Measurements from ENCODE around the gene RBBP8NL. TPM values are rescaled to one million over a fixed set of nuclear protein-coding genes. Genes with fewer than 3 reads are reported as not detected.

Gene RBBP8NL
- total and polyA plus RNA-seq, 2 experiments from 2014 or later = 0.10 to 1.1 TPM

DNA sequence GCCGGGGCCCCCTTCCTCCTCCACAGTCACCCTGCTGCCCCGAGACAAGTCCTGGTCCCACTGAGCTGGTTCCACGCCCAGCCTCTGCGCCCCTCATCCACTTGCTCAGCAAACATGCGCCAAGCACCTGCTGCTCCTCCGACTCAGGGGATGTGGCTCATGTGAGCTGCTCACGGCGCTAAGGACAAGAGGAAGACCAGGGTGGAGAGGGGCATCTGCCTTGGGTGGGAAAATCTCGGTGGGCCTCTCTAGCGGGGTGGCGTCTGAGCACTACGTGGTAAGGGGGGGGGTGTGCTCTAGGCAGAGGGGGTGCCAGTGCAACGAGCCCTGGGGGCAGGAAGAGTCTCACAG, 64.8 kb downstream of the RBBP8NL start:
- peak overlapping the region; percentile 99 for H3K27ac ChIP-seq (ENCODE audit: low read depth)
- DNase-seq (ENCODE audit: low spot score) = no peak
- peak overlapping the region; percentile 94 for H3K27ac Mint-ChIP-seq
- H3K9me2 ChIP-seq (ENCODE audit: insufficient read depth) = no peaks in the 10 kb centered on the region
- H3K27me3 ChIP-seq (ENCODE audit: insufficient read depth) = no peaks in the 10 kb centered on the region
- peaks cover 18% of the 10 kb centered on the region for H3K27me3 Mint-ChIP-seq (ENCODE audit: insufficient read depth, low read depth, poor library complexity)
- no peaks in the 10 kb centered on the region for H3K36me3 ChIP-seq (ENCODE audit: insufficient read depth)
- peaks cover 47% of the 10 kb centered on the region for H3K4me1 ChIP-seq (ENCODE audit: insufficient read depth)
- peaks cover 82% of the 10 kb centered on the region for H3K79me2 ChIP-seq (replicated peaks; ENCODE audit: insufficient read depth)
- TF ChIP-seq ETS1 (IDR thresholded peaks at IDR 0.05) (no peak), EZH2 (IDR thresholded peaks at IDR 0.05; ENCODE audit: low read depth, unreplicated experiment) (no peak), JUNB (IDR thresholded peaks at IDR 0.05; ENCODE audit: unreplicated experiment) (no peak), REST (IDR thresholded peaks at IDR 0.05; ENCODE audit: unreplicated experiment) (no peak), CREB1 (CRISPR knock-in tag; IDR thresholded peaks at IDR 0.05; ENCODE audit: low read depth) (no peak), ZNF114 (CRISPR knock-in tag; IDR thresholded peaks at IDR 0.05) (no peak), ZNF331 (CRISPR knock-in tag; IDR thresholded peaks at IDR 0.05; ENCODE audit: low read depth) (no peak), NANOG (IDR thresholded peaks at IDR 0.05; ENCODE audit: borderline replicate concordance) (no peak), POLR2AphosphoS5 (IDR thresholded peaks at IDR 0.05; ENCODE audit: low read depth) (no peak), EZH2phosphoT487 (IDR thresholded peaks at IDR 0.05; ENCODE audit: unreplicated experiment) (no peak)
- TF ChIP-seq, protein P1, sequence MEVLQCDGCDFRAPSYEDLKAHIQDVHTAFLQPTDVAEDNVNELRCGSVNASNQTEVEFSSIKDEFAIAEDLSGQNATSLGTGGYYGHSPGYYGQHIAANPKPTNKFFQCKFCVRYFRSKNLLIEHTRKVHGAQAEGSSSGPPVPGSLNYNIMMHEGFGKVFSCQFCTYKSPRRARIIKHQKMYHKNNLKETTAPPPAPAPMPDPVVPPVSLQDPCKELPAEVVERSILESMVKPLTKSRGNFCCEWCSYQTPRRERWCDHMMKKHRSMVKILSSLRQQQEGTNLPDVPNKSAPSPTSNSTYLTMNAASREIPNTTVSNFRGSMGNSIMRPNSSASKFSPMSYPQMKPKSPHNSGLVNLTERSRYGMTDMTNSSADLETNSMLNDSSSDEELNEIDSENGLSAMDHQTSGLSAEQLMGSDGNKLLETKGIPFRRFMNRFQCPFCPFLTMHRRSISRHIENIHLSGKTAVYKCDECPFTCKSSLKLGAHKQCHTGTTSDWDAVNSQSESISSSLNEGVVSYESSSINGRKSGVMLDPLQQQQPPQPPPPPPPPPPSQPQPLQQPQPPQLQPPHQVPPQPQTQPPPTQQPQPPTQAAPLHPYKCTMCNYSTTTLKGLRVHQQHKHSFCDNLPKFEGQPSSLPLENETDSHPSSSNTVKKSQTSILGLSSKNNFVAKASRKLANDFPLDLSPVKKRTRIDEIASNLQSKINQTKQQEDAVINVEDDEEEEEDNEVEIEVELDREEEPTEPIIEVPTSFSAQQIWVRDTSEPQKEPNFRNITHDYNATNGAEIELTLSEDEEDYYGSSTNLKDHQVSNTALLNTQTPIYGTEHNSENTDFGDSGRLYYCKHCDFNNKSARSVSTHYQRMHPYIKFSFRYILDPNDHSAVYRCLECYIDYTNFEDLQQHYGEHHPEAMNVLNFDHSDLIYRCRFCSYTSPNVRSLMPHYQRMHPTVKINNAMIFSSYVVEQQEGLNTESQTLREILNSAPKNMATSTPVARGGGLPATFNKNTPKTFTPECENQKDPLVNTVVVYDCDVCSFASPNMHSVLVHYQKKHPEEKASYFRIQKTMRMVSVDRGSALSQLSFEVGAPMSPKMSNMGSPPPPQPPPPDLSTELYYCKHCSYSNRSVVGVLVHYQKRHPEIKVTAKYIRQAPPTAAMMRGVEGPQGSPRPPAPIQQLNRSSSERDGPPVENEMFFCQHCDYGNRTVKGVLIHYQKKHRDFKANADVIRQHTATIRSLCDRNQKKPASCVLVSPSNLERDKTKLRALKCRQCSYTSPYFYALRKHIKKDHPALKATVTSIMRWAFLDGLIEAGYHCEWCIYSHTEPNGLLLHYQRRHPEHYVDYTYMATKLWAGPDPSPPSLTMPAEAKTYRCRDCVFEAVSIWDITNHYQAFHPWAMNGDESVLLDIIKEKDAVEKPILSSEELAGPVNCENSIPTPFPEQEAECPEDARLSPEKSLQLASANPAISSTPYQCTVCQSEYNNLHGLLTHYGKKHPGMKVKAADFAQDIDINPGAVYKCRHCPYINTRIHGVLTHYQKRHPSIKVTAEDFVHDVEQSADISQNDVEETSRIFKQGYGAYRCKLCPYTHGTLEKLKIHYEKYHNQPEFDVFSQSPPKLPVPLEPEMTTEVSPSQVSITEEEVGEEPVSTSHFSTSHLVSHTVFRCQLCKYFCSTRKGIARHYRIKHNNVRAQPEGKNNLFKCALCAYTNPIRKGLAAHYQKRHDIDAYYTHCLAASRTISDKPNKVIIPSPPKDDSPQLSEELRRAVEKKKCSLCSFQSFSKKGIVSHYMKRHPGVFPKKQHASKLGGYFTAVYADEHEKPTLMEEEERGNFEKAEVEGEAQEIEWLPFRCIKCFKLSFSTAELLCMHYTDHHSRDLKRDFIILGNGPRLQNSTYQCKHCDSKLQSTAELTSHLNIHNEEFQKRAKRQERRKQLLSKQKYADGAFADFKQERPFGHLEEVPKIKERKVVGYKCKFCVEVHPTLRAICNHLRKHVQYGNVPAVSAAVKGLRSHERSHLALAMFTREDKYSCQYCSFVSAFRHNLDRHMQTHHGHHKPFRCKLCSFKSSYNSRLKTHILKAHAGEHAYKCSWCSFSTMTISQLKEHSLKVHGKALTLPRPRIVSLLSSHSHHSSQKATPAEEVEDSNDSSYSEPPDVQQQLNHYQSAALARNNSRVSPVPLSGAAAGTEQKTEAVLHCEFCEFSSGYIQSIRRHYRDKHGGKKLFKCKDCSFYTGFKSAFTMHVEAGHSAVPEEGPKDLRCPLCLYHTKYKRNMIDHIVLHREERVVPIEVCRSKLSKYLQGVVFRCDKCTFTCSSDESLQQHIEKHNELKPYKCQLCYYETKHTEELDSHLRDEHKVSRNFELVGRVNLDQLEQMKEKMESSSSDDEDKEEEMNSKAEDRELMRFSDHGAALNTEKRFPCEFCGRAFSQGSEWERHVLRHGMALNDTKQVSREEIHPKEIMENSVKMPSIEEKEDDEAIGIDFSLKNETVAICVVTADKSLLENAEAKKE (CRISPR knock-in tag; IDR thresholded peaks at IDR 0.05) = no peak
- TF ChIP-seq, protein P2, sequence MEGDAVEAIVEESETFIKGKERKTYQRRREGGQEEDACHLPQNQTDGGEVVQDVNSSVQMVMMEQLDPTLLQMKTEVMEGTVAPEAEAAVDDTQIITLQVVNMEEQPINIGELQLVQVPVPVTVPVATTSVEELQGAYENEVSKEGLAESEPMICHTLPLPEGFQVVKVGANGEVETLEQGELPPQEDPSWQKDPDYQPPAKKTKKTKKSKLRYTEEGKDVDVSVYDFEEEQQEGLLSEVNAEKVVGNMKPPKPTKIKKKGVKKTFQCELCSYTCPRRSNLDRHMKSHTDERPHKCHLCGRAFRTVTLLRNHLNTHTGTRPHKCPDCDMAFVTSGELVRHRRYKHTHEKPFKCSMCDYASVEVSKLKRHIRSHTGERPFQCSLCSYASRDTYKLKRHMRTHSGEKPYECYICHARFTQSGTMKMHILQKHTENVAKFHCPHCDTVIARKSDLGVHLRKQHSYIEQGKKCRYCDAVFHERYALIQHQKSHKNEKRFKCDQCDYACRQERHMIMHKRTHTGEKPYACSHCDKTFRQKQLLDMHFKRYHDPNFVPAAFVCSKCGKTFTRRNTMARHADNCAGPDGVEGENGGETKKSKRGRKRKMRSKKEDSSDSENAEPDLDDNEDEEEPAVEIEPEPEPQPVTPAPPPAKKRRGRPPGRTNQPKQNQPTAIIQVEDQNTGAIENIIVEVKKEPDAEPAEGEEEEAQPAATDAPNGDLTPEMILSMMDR (conservative IDR thresholded peaks at IDR 0.05; ENCODE audit: low read depth in 2 of 2) = no peak
- H3K4me3 ChIP-seq = no peak overlapping the region; the same call in 1 of the 2 replicates
- H3K4me2 ChIP-seq = peak overlapping the region; percentile 97
- peaks cover 6% of the 10 kb centered on the region for H4K20me1 ChIP-seq (replicated peaks; ENCODE audit: insufficient read depth)
- ATAC-seq = no peak
- peaks cover 47% of the 10 kb centered on the region for H3K4me1 Mint-ChIP-seq
- H3F3A ChIP-seq (replicated peaks; ENCODE audit: low read depth) = peaks cover 28% of the 10 kb centered on the region
- peaks cover 3% of the 10 kb centered on the region; the same call in 1 of the 3 replicates for H3K36me3 Mint-ChIP-seq (ENCODE audit: low read depth)
- no peak overlapping the region for H2AFZ ChIP-seq
- H3K9me3 Mint-ChIP-seq = no peaks in the 10 kb centered on the region
- peak overlapping the region; percentile 26; the same call in 2 of the 3 replicates for H3K4me3 Mint-ChIP-seq

Measured in GM23338 (cell line).